DOHH2 (cell line): Measurements from ENCODE around the gene FRK.

Source experiments
- H3F3A ChIP-seq: fragments of 200-600 bp; sonication (generic), shearing (Covaris generic); 2 replicates; pipeline ENCODE4 v1.6.0; 2016; ENCODE audit warnings: antibody characterized with exemption, mild to moderate bottlenecking; ENCODE audit not compliant: control insufficient read depth, insufficient read depth
- H3K27ac ChIP-seq: fragments of 200-600 bp; sonication (generic); 2 replicates; pipeline ENCODE4 v1.5.1; 2014; ENCODE audit warnings: low read depth, mild to moderate bottlenecking, low read length, moderate library complexity
- H3K27me3 ChIP-seq: fragments of 200-600 bp; sonication (generic); 2 replicates; pipeline ENCODE4 v1.6.1; 2014; ENCODE audit warnings: mild to moderate bottlenecking, low read length, mixed read lengths; ENCODE audit not compliant: control insufficient read depth
- H3K36me3 ChIP-seq: fragments of 200-600 bp; sonication (generic); 2 replicates; pipeline ENCODE4 v1.6.1; 2014; ENCODE audit warnings: mild to moderate bottlenecking, low read length, moderate library complexity, mixed read lengths; ENCODE audit not compliant: control insufficient read depth
- H3K4me1 ChIP-seq: fragments of 200-600 bp; sonication (generic); 2 replicates; pipeline ENCODE4 v1.6.1; 2014; ENCODE audit warnings: mild to moderate bottlenecking, low read length, mixed read lengths; ENCODE audit not compliant: control insufficient read depth
- H3K4me2 ChIP-seq: fragments of 200-600 bp; sonication (generic); 2 replicates; pipeline ENCODE4 v1.6.0; 2014; ENCODE audit warnings: mild to moderate bottlenecking, low read length, moderate library complexity
- H3K4me3 ChIP-seq: fragments of 200-600 bp; sonication (generic); 2 replicates; pipeline ENCODE4 v1.5.1; 2014; ENCODE audit warnings: mild to moderate bottlenecking, low read length, mixed read lengths
- H3K79me2 ChIP-seq: fragments of 200-600 bp; sonication (generic); 2 replicates; pipeline ENCODE4 v1.6.1; 2014; ENCODE audit warnings: mild to moderate bottlenecking, low read length, mixed read lengths; ENCODE audit not compliant: control insufficient read depth
- H3K9me2 ChIP-seq: fragments of 200-600 bp; sonication (generic); replicated peaks from 2 replicates; pipeline ENCODE4 v1.6.1; 2014; ENCODE audit warnings: mild to moderate bottlenecking, low read length, mixed read lengths; ENCODE audit not compliant: control insufficient read depth
- H3K9me3 ChIP-seq: fragments of 200-600 bp; sonication (generic); 2 replicates; pipeline ENCODE4 v1.6.1; 2014; ENCODE audit warnings: antibody characterized with exemption, low read length, mixed read lengths; ENCODE audit not compliant: control insufficient read depth, insufficient read depth
- H4K20me1 ChIP-seq: fragments of 200-600 bp; sonication (generic); 2 replicates; pipeline ENCODE4 v1.6.0; 2014; ENCODE audit warnings: low read depth, mild to moderate bottlenecking, antibody characterized with exemption, low read length, moderate library complexity; ENCODE audit not compliant: control insufficient read depth, insufficient read depth
- EZH2phosphoT487 ChIP-seq: fragments of 200-600 bp; sonication (generic); IDR thresholded peaks from 2 replicates; pipeline ENCODE4 v1.6.1; 2017; ENCODE audit warnings: borderline replicate concordance, mild to moderate bottlenecking, antibody characterized with exemption, low read length, moderate library complexity, mixed read lengths
- TF ChIP-seq, protein P1 (sequence below): fragments of 200-600 bp; sonication (generic); IDR thresholded peaks from one replicate; pipeline ENCODE4 v1.5.1; 2014; ENCODE audit warnings: antibody characterized with exemption, mild to moderate bottlenecking, low read depth, low read length; ENCODE audit not compliant: poor library complexity, severe bottlenecking

Gene FRK

DNA sequence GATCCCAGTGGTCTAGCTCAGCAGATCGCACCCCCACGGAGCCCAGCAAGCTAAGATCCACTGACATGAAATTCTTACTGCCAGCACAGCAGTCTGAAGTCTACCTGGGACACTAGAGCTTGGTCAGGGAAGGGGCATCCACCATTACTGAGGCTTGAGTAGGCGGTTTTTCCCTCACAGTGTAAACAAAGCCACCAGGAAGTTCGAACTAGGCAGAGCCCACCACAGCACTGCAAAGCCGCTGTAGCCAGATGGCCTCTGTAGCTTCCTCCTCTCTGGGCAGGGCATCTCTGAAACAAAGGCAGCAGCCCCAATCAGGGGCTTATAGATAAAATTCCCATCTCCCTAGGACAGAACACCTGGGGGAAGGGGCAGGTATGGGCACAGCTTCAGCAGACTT is 18.8 kb downstream of the FRK start:
- peaks cover under 1% of the 10 kb centered on the region for H3K4me1 ChIP-seq
- H3K9me2 ChIP-seq, result no peaks in the 10 kb centered on the region
- no peaks in the 10 kb centered on the region for H3K27me3 ChIP-seq
- H3K27ac ChIP-seq, result no peak overlapping the region
- no peaks in the 10 kb centered on the region for H4K20me1 ChIP-seq
- H3K4me3 ChIP-seq, result no peak overlapping the region
- H3F3A ChIP-seq, result no peaks in the 10 kb centered on the region
- no peaks in the 10 kb centered on the region for H3K36me3 ChIP-seq
- no peak for TF ChIP-seq EZH2phosphoT487
- TF ChIP-seq, protein P1, sequence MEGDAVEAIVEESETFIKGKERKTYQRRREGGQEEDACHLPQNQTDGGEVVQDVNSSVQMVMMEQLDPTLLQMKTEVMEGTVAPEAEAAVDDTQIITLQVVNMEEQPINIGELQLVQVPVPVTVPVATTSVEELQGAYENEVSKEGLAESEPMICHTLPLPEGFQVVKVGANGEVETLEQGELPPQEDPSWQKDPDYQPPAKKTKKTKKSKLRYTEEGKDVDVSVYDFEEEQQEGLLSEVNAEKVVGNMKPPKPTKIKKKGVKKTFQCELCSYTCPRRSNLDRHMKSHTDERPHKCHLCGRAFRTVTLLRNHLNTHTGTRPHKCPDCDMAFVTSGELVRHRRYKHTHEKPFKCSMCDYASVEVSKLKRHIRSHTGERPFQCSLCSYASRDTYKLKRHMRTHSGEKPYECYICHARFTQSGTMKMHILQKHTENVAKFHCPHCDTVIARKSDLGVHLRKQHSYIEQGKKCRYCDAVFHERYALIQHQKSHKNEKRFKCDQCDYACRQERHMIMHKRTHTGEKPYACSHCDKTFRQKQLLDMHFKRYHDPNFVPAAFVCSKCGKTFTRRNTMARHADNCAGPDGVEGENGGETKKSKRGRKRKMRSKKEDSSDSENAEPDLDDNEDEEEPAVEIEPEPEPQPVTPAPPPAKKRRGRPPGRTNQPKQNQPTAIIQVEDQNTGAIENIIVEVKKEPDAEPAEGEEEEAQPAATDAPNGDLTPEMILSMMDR, result no peak
- H3K79me2 ChIP-seq, result no peaks in the 10 kb centered on the region
- no peaks in the 10 kb centered on the region for H3K9me3 ChIP-seq
- no peak overlapping the region for H3K4me2 ChIP-seq

DNA sequence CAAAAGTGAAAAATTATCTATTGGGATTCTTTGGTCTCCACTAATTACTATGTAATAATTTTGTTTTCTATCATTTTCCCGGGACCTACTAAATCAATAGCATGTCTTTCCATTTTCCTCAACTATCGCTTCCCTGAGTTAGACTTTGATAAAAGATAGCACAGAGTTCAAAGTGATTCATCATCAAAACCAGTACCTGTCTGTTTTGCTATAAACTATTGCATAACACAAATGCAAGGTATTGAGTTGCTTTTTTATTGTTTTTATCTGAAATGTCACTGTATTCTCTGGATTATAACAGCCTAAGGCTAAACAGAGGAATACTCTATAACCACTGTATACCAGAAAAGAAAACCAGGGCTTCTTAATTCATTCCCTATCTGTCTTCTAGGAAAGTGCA is 19.7 kb downstream of the FRK start:
- Histone ChIP-seq H4K20me1 (no peaks in the 10 kb centered on the region), H3K4me1 (no peaks in the 10 kb centered on the region), H3K9me2 (no peaks in the 10 kb centered on the region), H3K4me3 (no peak overlapping the region), H3K9me3 (no peaks in the 10 kb centered on the region), H3K36me3 (no peaks in the 10 kb centered on the region), H3K4me2 (no peak overlapping the region), H3F3A (no peaks in the 10 kb centered on the region), H3K27me3 (no peaks in the 10 kb centered on the region), H3K27ac (no peak overlapping the region), H3K79me2 (no peaks in the 10 kb centered on the region)
- TF ChIP-seq EZH2phosphoT487, result no peak
- TF ChIP-seq, protein P1, result no peak

DNA sequence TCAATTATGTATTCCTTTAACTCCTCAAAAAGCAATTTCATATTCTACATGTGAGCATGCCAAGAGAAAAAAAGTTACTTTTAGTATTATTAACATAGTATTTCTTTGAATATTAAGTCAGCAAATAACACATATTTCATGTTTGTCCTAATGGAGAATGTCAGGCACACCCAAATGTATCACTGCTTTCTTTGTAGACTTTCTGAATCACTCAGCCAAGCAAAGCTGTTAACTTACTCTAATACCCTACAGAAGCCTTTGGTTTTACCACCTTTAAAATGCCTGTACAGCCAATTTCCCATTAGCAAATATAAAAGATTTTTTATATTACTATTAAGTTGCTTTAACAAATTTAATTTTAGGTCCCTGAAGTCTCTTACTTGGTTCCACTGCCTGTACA is 23.8 kb downstream of the FRK start:
- no peak overlapping the region for H3K4me3 ChIP-seq
- no peaks in the 10 kb centered on the region for H3K9me3 ChIP-seq
- H3K36me3 ChIP-seq, result no peaks in the 10 kb centered on the region
- no peak overlapping the region for H3K4me2 ChIP-seq
- no peaks in the 10 kb centered on the region for H3F3A ChIP-seq
- no peaks in the 10 kb centered on the region for H3K27me3 ChIP-seq
- no peaks in the 10 kb centered on the region for H3K79me2 ChIP-seq
- no peak overlapping the region for H3K27ac ChIP-seq
- no peaks in the 10 kb centered on the region for H4K20me1 ChIP-seq
- TF ChIP-seq, protein P1, result no peak
- TF ChIP-seq EZH2phosphoT487, result no peak
- no peaks in the 10 kb centered on the region for H3K4me1 ChIP-seq
- no peaks in the 10 kb centered on the region for H3K9me2 ChIP-seq
